Gastrocnemius medialis (tissue), 4 donors: ENCODE data around the gene UGT1A8. TPM values are rescaled to one million over a fixed set of nuclear protein-coding genes. Genes with fewer than 3 reads are reported as not detected.

Experiments
- ATAC-seq, 2 donors: fragments of 150-250 bp; one replicate each; pipeline ENCODE4 v1.9.1; 2016
- DNase-seq, 2 donors: peaks; one replicate each; pipeline ENCODE4 v3.0.0-alpha.2; 2019
- H3K27ac ChIP-seq, 4 donors: fragments of 200-600 bp; sonication (generic); 1 replicate in 1 of 4; 2 replicates in 3 of 4; pipeline ENCODE4 v1.5.1; 2016 to 2018; ENCODE audit warnings: mild to moderate bottlenecking in 2 of 4, moderate library complexity in 1 of 4
- H3K27me3 ChIP-seq, 3 donors: fragments of 200-600 bp; sonication (generic) in 2 of 3; 1 replicate in 1 of 3; 2 replicates in 2 of 3; pipeline versions ENCODE4 v1.5.1 to v1.6.0; 2016 to 2019; ENCODE audit warnings: mild to moderate bottlenecking in 1 of 3, moderate library complexity in 1 of 3
- H3K36me3 ChIP-seq, 2 donors: fragments of 200-600 bp; sonication (generic) in 1 of 2; one replicate each; pipeline ENCODE4 v1.5.1; 2017 to 2018
- H3K4me1 ChIP-seq, 2 donors: fragments of 200-600 bp; sonication (generic) in 1 of 2; one replicate each; pipeline ENCODE4 v1.5.1; 2016 to 2017; ENCODE audit warnings: mild to moderate bottlenecking in 2 of 2
- H3K4me3 ChIP-seq, 4 donors: fragments of 200-600 bp; sonication (generic) in 3 of 4; 1 replicate in 1 of 4; 2 replicates in 3 of 4; pipeline ENCODE4 v1.5.1; 2016 to 2019; ENCODE audit warnings: mild to moderate bottlenecking in 2 of 4
- H3K9me3 ChIP-seq, 3 donors: fragments of 200-600 bp; sonication (generic) in 2 of 3; 1 replicate in 1 of 3; 2 replicates in 2 of 3; pipeline ENCODE4 v1.5.1; 2016 to 2019
- CTCF ChIP-seq, 5 experiments: fragments of 450-650 bp in 3 of 5; fragments of 200-600 bp in 2 of 5; sonication (generic) in 2 of 5; IDR thresholded peaks in 4 of 5; conservative IDR thresholded peaks in 1 of 5; 1 replicate in 4 of 5; 2 replicates in 1 of 5; pipeline ENCODE4 v1.5.1; 2016 to 2019; ENCODE audit warnings: antibody characterized with exemption in 5 of 5, mild to moderate bottlenecking in 3 of 5, moderate library complexity in 3 of 5
- POLR2A ChIP-seq, 2 donors: fragments of 450-650 bp; IDR thresholded peaks; one replicate each; pipeline ENCODE4 v1.6.1; 2017; ENCODE audit warnings: antibody characterized with exemption in 2 of 2, mild to moderate bottlenecking in 2 of 2, moderate library complexity in 2 of 2
- in situ Hi-C, 4 donors: fragments of 200-750 bp; cut with MboI; loops; one replicate each; pipeline versions ENCODE4 v1.15.0 to v1.8.0; 2017; ENCODE audit warnings: low sequenced_read_pairs in 4 of 4
- intact Hi-C: fragments of 100-400 bp; cut with DNase I; formaldehyde crosslinking; loops from one replicate; pipeline ENCODE4 v1.15.1; 2023; ENCODE audit warnings: low total_unique reads
- total RNA-seq, 4 donors: library from RNA; depleted of rRNA; stranded (reverse); fragments of >200 nt; gene quantifications; one replicate each; pipeline versions ENCODE4 v1.1.0 to v1.2.3, GENCODE V29; 2016

Gene UGT1A8
- total RNA-seq, 4 donors from 2014 or later = not detected

GRCh38 chr2:233822101-233822771 lies 204.8 kb downstream of the UGT1A8 start:
- intact Hi-C loops = no loop called here
- DNase-seq (no peak), ATAC-seq (no peak)
- Histone ChIP-seq H3K36me3 (no peaks in the 10 kb centered on the region), H3K4me1 (no peaks in the 10 kb centered on the region), H3K9me3 (no peaks in the 10 kb centered on the region), H3K4me3 (no peak overlapping the region), H3K27ac (no peak overlapping the region), H3K27me3 (no peaks in the 10 kb centered on the region)
- in situ Hi-C loops = no loop called here
- TF ChIP-seq CTCF (IDR thresholded peaks at IDR 0.05 in 4 of 5, conservative IDR thresholded peaks at IDR 0.05 in 1 of 5) (no peak), POLR2A (IDR thresholded peaks at IDR 0.05) (no peak)

Other genes starting within 250 kb of the UGT1A8 start
- 10 to 100 TPM; 10.9 to 29.2 (median 12.4) TPM for gene USP40, start 50.9 kb upstream of the UGT1A8 start, total RNA-seq
- under 1 TPM in 1 of 4 donors, not detected in 3; 0.12 TPM for gene UGT1A10, start 18.8 kb downstream of the UGT1A8 start, total RNA-seq
- under 1 TPM in 2 of 4 donors, not detected in 2; 0.13 to 0.38 TPM for gene UGT1A9, start 54.3 kb downstream of the UGT1A8 start, total RNA-seq
- gene UGT1A7, start 64.3 kb downstream of the UGT1A8 start, total RNA-seq = not detected
- gene UGT1A6, start 75.3 kb downstream of the UGT1A8 start, total RNA-seq = under 1 TPM in 1 of 4 donors, not detected in 3; 0.31 TPM
- gene UGT1A5, start 95.3 kb downstream of the UGT1A8 start, total RNA-seq = not detected
- under 1 TPM in 1 of 4 donors, not detected in 3; 0.51 TPM for gene UGT1A4, start 101.1 kb downstream of the UGT1A8 start, total RNA-seq
- gene UGT1A3, start 111.4 kb downstream of the UGT1A8 start, total RNA-seq = under 1 TPM in 1 of 4 donors, not detected in 3; 0.16 TPM
- gene UGT1A1, start 142.6 kb downstream of the UGT1A8 start, total RNA-seq = under 1 TPM in 1 of 4 donors, not detected in 3; 0.20 TPM
- gene MROH2A, start 160.7 kb downstream of the UGT1A8 start, total RNA-seq = not detected
- 1 to 10 TPM in 1 of 4 donors, under 1 TPM in 1, not detected in 2; 0.20 to 1.1 TPM for gene HJURP, start 236.9 kb downstream of the UGT1A8 start, total RNA-seq